Stimulated activated CD4-positive, alpha-beta T cell treated with anti-CD3 and anti-CD28 coated beads, Interleukin-12 subunit alpha, Interleukin-12 subunit beta, amount 100 ng/mL, for 24 hours (primary cell): ENCODE measurements around the gene SLC6A18.

Source experiments
- DNase-seq, 2 experiments: peaks; one replicate each; pipeline ENCODE4 v3.0.0-alpha.2; 2020; ENCODE audit warnings: low read depth in 2 of 2

SLC6A18 gene

GRCh38 chr5:1202798-1203185, 22.4 kb upstream of the SLC6A18 start:
- DNase-seq, result no peak

- no peak for DNase-seq
Measured at GRCh38 chr5:1203311-1203967, 21.7 kb upstream of the SLC6A18 start.

- DNase-seq, result no peak
Measured at GRCh38 chr5:1203968-1204692, 21.1 kb upstream of the SLC6A18 start.

- no peak for DNase-seq
Measured at GRCh38 chr5:1204693-1205242, 20.4 kb upstream of the SLC6A18 start.

- no peak for DNase-seq
Measured at GRCh38 chr5:1205255-1206180, 19.7 kb upstream of the SLC6A18 start.

- DNase-seq, result no peak
Measured at GRCh38 chr5:1206521-1207412, 18.4 kb upstream of the SLC6A18 start.

- DNase-seq, result no peak
Measured at GRCh38 chr5:1207555-1207954, 17.6 kb upstream of the SLC6A18 start.

- DNase-seq, result no peak
Measured at GRCh38 chr5:1208221-1208742, 16.9 kb upstream of the SLC6A18 start.

GRCh38 chr5:1208743-1209488, 16.3 kb upstream of the SLC6A18 start:
- no peak for DNase-seq

- no peak for DNase-seq
Measured at GRCh38 chr5:1209489-1209852, 15.7 kb upstream of the SLC6A18 start.

- DNase-seq, result no peak
Measured at GRCh38 chr5:1209896-1210776, 15.0 kb upstream of the SLC6A18 start.

GRCh38 chr5:1210832-1211251, 14.3 kb upstream of the SLC6A18 start:
- no peak for DNase-seq

- DNase-seq, result no peak
Measured at GRCh38 chr5:1211701-1212100, 13.5 kb upstream of the SLC6A18 start.

GRCh38 chr5:1212271-1212670, 12.9 kb upstream of the SLC6A18 start:
- DNase-seq, result no peak

- DNase-seq, result no peak
Measured at GRCh38 chr5:1212881-1213280, 12.3 kb upstream of the SLC6A18 start.

GRCh38 chr5:1213508-1214162, 11.5 kb upstream of the SLC6A18 start:
- no peak for DNase-seq

GRCh38 chr5:1214163-1214935, 10.8 kb upstream of the SLC6A18 start:
- no peak for DNase-seq

GRCh38 chr5:1214936-1215220, 10.3 kb upstream of the SLC6A18 start:
- no peak for DNase-seq
